PC-3 (cell line): Measurements from ENCODE around the gene LCE1F. TPM values are rescaled to one million over a fixed set of nuclear protein-coding genes. Genes with fewer than 3 reads are reported as not detected.
A peak's percentile ranks its signal among the peaks of the same experiment; 100 is the strongest.

Experiments used
- ATAC-seq: fragments of 200-7000 bp; cut with Tn5 transposase; 2 replicates; pipeline ENCODE4 v1.9.1; 2020; ENCODE audit warnings: mild to moderate bottlenecking, moderate library complexity
- BruUV-seq: library from RNA; stranded (reverse); fragments of 400-500 nt; replicated peaks from 2 replicates; lab custom pipeline; 2021; lab: Mats Ljungman, UMichigan
- CTCF ChIA-PET: fragments of 300-600 bp; sonication (Branson Sonifier 250); formaldehyde crosslinking; loops from one replicate; lab custom pipeline; 2022; ENCODE audit warnings: antibody characterized with exemption; lab: Charles Lee
- POLR2A ChIA-PET: fragments of 300-600 bp; sonication (Branson Sonifier 250); formaldehyde crosslinking; loops from one replicate; lab custom pipeline; 2022; ENCODE audit warnings: antibody characterized with exemption; ENCODE audit not compliant: unreplicated experiment; lab: Charles Lee
- DNase-seq: peaks from one replicate; pipeline ENCODE4 v3.0.0-alpha.2; 2015
- H2AFZ ChIP-seq: fragments of 300-600 bp; sonication (generic); 2 replicates; pipeline ENCODE4 v1.6.0; 2016; ENCODE audit warnings: antibody characterized with exemption, low read length
- H3F3A ChIP-seq: fragments of 300-600 bp; sonication (generic); one replicate; pipeline ENCODE4 v1.6.0; 2017; ENCODE audit warnings: antibody characterized with exemption, low read length, control low read depth, mild to moderate bottlenecking; ENCODE audit not compliant: unreplicated experiment
- H3K27ac ChIP-seq: fragments of 300-600 bp; sonication (generic); 2 replicates; pipeline ENCODE4 v1.5.1; 2016; ENCODE audit warnings: mild to moderate bottlenecking, low read length
- H3K27me3 ChIP-seq: fragments of 300-600 bp; sonication (generic); 2 replicates; pipeline ENCODE4 v1.6.1; 2016; ENCODE audit warnings: low read length, mixed read lengths
- H3K36me3 ChIP-seq: fragments of 300-600 bp; sonication (generic); 2 replicates; pipeline ENCODE4 v1.6.1; 2016; ENCODE audit warnings: low read depth, mixed run types, low read length, mixed read lengths
- H3K4me1 ChIP-seq: fragments of 300-600 bp; sonication (generic); 2 replicates; pipeline ENCODE4 v1.5.1; 2016; ENCODE audit warnings: low read length; ENCODE audit not compliant: insufficient read depth
- H3K4me2 ChIP-seq: fragments of 300-600 bp; sonication (generic); 2 replicates; pipeline ENCODE4 v1.6.0; 2016; ENCODE audit warnings: low read length
- H3K4me3 ChIP-seq: fragments of 300-600 bp; sonication (generic); 2 replicates; pipeline ENCODE4 v1.5.1; 2016; ENCODE audit warnings: mild to moderate bottlenecking, low read length, mixed read lengths
- H3K79me2 ChIP-seq: fragments of 300-600 bp; sonication (generic); 2 replicates; pipeline ENCODE4 v1.6.1; 2017; ENCODE audit warnings: low read length, mixed read lengths
- H3K9ac ChIP-seq: fragments of 300-600 bp; sonication (generic); 2 replicates; pipeline ENCODE4 v1.6.0; 2016; ENCODE audit warnings: mild to moderate bottlenecking, low read length
- H3K9me2 ChIP-seq: fragments of 300-600 bp; sonication (generic); replicated peaks from 2 replicates; pipeline ENCODE4 v1.6.1; 2016; ENCODE audit warnings: mixed run types, low read length, mixed read lengths
- H3K9me3 ChIP-seq: fragments of 300-600 bp; sonication (generic); 2 replicates; pipeline ENCODE4 v1.6.1; 2016; ENCODE audit warnings: low read length, mixed read lengths
- H4K20me1 ChIP-seq: fragments of 300-600 bp; sonication (generic); 2 replicates; pipeline ENCODE4 v1.6.1; 2016; ENCODE audit warnings: low read length, mixed read lengths
- CTCF ChIP-seq: fragments of 300-600 bp; sonication (generic); conservative IDR thresholded peaks from 2 replicates; pipeline ENCODE4 v1.5.1; 2017; ENCODE audit warnings: antibody characterized with exemption, low read depth, mild to moderate bottlenecking, low read length
- EZH2 ChIP-seq: fragments of 300-600 bp; sonication (generic); IDR thresholded peaks from one replicate; pipeline ENCODE4 v1.6.1; 2017; ENCODE audit warnings: antibody characterized with exemption, mild to moderate bottlenecking, low read length; ENCODE audit not compliant: unreplicated experiment
- EZH2phosphoT487 ChIP-seq: fragments of 300-600 bp; sonication (generic); IDR thresholded peaks from 2 replicates; pipeline ENCODE4 v1.6.1; 2018; ENCODE audit warnings: mild to moderate bottlenecking, antibody characterized with exemption, low read length, borderline replicate concordance
- intact Hi-C: fragments of 100-400 bp; cut with micrococcal nuclease; formaldehyde crosslinking; loops from 2 replicates; pipeline ENCODE4 v1.9.0; 2023
- total RNA-seq: library from RNA; depleted of rRNA; stranded (reverse); fragments of >200 nt; gene quantifications from 2 replicates; pipeline ENCODE4 v1.2.3, GENCODE V29; 2014

Gene LCE1F
- total RNA-seq, 1 experiment from 2014 or later: not detected

GRCh38 chr1:152777510-152778137, 2.7 kb downstream of the LCE1F start:
- H3K9me2 ChIP-seq: no peaks in the 10 kb centered on the region
- H4K20me1 ChIP-seq: no peaks in the 10 kb centered on the region
- H3K4me3 ChIP-seq: no peak overlapping the region
- TF ChIP-seq EZH2 (no peak), CTCF (peak; percentile 62), EZH2phosphoT487 (no peak)
- peaks cover 27% of the 10 kb centered on the region for H3K27me3 ChIP-seq
- no peak overlapping the region for H3K9ac ChIP-seq
- no peak overlapping the region for H3K4me2 ChIP-seq
- no peak overlapping the region for H3K27ac ChIP-seq
- peak; percentile 60 for DNase-seq
- H3K4me1 ChIP-seq: no peaks in the 10 kb centered on the region
- no peaks in the 10 kb centered on the region for H3K36me3 ChIP-seq
- ATAC-seq: no peak
- CTCF ChIA-PET: no interaction called here
- POLR2A ChIA-PET: no interaction called here
- intact Hi-C loops: no loop called here
- no peak overlapping the region for H2AFZ ChIP-seq
- no peaks in the 10 kb centered on the region for H3F3A ChIP-seq
- H3K79me2 ChIP-seq: no peaks in the 10 kb centered on the region
- no peaks in the 10 kb centered on the region for H3K9me3 ChIP-seq
- BruUV-seq: no TSS peak

DNA sequence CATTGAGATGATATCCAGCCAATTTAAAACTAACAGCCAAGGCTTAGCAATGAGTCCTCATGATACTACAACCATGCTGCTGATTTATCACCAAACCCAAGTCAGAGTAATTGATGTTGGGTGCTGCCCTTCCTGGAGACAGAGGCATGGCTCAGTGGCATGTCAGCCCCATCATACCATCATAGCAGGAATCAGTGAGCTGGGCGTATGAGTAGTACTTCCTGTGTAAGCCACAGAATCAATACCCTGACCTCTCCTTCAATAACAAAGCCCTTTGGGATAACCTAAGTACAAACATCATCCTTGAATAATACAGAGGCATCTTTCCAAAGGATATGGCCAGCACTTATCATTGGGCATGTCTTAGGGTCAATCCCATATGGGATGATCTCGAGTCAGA, 8.2 kb downstream of the LCE1F start:
- intact Hi-C loops: no loop called here
- Histone ChIP-seq H3K79me2 (no peaks in the 10 kb centered on the region), H3K9me3 (no peaks in the 10 kb centered on the region), H3K4me1 (0 out of 2 replicates have a peak, but pooled peaks cover 4% of the 10 kb centered on the region), H3K36me3 (no peaks in the 10 kb centered on the region), H2AFZ (no peak overlapping the region), H3K4me3 (no peak overlapping the region), H3K27ac (no peak overlapping the region), H3K9ac (no peak overlapping the region), H3F3A (no peaks in the 10 kb centered on the region), H3K9me2 (no peaks in the 10 kb centered on the region), H3K4me2 (no peak overlapping the region), H4K20me1 (no peaks in the 10 kb centered on the region), H3K27me3 (peaks cover 30% of the 10 kb centered on the region)
- ChIA-PET CTCF (no interaction called here), POLR2A (no interaction called here)
- no TSS peak for BruUV-seq
- ATAC-seq: no peak
- no peak for TF ChIP-seq EZH2
- no peak for TF ChIP-seq EZH2phosphoT487
- no peak for TF ChIP-seq CTCF
- DNase-seq: peak; percentile 8

DNA sequence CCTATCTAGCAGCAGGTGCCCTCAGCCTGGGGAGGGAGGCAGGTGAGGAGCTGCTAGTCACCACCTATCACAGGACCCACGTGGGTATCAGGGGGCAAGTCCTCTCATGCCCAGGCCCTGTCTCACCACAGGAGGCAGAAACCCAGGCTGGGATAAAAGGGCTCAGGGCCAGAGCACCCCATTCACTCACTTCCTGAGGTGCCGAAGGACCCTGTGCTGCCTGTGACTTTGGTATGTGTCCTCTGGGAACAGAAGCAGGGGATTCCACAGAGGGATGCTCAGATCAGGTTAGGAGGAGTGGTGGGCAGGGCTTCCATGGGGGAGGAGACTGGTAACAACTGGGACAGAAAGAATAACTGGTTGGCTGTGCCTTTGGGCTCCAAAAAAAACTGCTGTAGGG, 11.1 kb downstream of the LCE1F start, which contains the start of gene LCE1E:
LCE1E (plus strand) TSS at position 181 of the 400 bp plus-strand sequence. CDS start 1,043 bp downstream, outside the sequence.
- ATAC-seq: no peak
- Histone ChIP-seq H4K20me1 (no peaks in the 10 kb centered on the region), H3F3A (no peaks in the 10 kb centered on the region), H3K4me2 (no peak within 1 kb of the TSS), H3K9ac (no peak within 1 kb of the TSS), H3K36me3 (no peaks in the 10 kb centered on the region), H3K9me2 (no peaks in the 10 kb centered on the region), H3K9me3 (no peaks in the 10 kb centered on the region), H3K4me1 (0 out of 2 replicates have a peak, but pooled peaks cover 4% of the 10 kb centered on the region), H2AFZ (no peak within 1 kb of the TSS), H3K4me3 (no peak within 1 kb of the TSS), H3K27ac (no peak within 1 kb of the TSS), H3K79me2 (no peaks in the 10 kb centered on the region), H3K27me3 (0 out of 2 replicates have a peak, but pooled peaks cover 8% of the 10 kb centered on the region)
- ChIA-PET POLR2A (no interaction called here), CTCF (no interaction called here)
- TF ChIP-seq CTCF: no peak
- no peak for TF ChIP-seq EZH2
- TF ChIP-seq EZH2phosphoT487: no peak
- no TSS peak for BruUV-seq
- intact Hi-C loops: loop anchor here (1.0 kb wide), 1 partner anchor 12 kb away; no protein-coding TSS in a partner anchor
- no peak for DNase-seq
